GM21529 (cell line): ENCODE results near the gene DENND5B.
"Not testable (repeated sequence)": the region's sequence is repeated elsewhere in the genome, so short reads cannot be mapped to it uniquely, and the experiment has no call there.

Source experiments
- ATAC-seq: cut with Tn5 transposase; IDR thresholded peaks from one replicate; pipeline ENCODE4 v1.9.1; 2021; ENCODE audit not compliant: unreplicated experiment

DENND5B gene

DNA sequence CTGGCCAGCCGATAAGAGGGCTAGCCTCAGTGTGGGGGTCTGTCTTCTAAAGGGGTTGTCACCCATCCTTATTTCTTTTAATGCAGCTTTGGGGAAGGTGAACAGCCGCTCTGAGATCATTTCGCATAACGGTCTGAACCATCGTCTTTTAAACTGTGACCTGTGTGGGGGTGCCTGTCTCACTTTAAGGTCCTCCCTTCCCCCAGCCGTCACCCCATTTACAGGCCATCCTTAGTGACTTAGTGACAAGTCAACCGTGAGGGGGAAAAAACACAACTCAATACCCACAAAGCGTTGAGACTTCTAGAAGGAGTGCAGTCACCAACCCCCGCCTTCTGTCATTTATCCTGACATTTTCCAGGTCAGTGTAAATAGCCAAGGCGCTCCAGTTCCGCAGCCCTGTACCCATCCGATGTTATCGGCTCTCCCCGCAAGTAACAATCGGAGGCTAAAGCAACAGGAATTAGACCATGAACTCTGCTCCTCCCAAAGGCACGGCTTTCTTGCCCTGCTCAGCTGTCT lies 505 bp upstream of the DENND5B start:
- peak; percentile 23 for ATAC-seq

DNA sequence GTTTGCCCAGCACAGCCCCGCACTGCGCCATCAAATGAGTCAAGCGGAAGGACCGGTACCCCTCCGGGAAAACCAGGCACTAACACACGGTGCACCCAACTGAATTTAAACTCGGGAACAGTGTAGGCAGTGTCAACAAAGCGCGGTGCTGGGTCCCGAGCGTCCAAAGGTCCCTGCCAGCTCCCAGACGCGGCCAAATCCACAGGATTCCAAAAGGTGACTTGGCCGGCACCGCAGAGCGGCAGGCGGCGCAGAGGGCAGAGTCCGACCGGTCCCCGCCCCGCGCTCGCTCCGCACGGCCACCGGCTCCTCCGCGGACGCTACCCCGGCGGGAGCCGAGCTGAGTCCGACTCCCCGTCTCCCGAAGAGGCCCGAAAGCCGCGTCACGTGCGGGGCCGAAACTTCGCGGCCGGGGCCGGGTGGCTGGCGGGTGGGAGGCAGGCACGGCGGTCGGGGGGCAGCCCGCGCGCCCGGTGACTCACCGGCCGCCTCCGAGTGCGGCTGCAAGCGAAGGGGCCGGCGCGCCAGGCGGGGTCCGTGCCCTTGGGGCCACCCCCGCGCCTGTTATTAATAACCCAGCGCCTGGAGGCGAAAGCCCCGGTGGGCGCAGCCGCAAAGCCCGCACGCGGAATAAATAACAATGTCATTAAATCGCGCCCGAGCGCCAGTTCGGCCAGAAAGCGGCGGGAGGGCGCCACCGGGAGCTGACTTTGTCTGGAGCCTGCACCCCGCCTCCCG lies 863 bp downstream of the DENND5B start:
- ATAC-seq: peak; percentile 38

DNA sequence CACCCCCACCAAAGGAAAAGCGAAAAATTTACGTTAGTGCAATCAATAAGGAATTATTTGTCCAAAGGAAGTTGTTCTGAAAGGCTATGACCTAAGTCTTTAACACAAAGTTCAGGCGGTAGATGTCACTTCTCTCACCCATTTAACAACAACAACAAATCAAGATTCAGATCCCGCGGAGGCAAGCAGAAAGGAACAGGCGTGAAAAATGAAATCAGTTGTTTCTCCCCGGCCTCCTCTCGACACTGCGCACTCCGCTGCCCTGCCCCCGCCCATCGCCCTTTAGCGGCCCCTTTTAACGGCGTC lies 1.4 kb downstream of the DENND5B start:
- peak; percentile 47 for ATAC-seq

DNA sequence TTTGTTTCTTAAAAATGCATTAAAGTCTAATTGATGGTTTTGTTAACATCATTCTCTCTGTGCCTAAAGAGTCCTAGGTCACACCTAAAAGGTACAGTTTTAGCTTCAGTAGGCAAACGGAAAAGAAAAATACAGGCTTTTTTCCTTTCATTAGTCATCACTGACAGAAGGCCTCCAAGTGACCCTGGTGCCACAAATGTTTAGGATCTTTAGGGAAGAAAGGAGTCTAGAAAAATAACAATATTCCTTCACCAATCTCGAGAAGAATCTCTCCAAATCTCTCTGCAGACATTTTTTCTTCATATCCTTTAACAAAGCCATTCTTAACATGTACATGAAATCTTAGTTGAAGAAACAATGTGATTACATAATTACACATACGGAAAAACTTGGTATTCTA lies 2.0 kb downstream of the DENND5B start:
- ATAC-seq: no peak

DNA sequence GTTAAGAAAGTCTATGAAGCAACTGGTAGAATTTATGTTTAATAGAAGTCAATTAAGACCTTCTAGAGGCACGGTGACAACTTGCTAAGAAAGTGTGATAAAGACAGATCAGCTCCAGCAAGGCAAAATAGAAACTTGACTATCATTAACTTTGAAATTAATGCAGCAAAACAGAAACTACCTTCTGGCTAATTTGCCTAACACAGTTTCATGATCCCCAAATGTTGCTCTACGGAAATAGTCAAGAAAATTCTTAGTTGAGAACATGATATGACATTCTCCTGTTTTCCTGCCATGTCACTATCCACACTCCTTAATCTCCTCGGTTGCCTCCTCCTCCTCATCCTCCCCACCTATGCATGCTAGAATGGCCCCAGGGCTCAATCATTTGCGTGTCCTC lies 4.2 kb downstream of the DENND5B start:
- no peak for ATAC-seq

DNA sequence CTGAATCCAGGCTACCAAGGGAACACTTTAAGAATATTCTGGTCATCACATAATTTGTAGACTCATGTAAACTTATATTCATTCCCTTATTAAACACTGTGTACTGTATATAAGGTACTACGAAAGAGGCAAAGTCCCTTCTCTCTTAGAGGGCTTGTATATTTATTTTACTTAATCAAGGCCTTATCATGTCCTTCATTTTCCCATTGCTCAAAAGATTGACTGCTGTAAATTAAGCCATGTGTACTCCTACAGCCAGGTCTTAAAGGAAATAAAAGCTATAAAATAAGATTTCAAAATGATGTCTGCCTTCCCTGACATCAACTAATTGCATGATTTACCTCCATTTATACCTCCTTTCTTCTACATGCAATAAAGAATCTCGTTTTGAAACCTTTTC lies 5.0 kb downstream of the DENND5B start:
- no peak for ATAC-seq

DNA sequence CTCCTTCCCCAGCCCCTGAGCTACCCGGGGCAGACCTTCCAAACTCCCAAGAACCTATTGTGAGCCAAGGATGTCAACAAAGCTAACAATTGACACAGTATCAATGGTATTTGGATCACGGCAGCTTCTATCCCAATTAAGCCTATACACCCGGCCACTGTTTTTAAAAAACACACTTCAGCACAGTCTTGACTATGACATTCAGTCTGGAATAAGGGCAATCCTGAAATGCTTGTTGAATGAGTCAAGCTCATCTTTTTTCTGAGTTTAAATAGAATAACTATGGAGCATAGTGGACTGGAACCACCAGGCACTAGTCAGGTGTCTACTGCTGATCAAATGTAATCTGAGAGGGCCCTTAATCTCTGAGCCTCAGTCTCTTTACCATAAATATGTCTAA lies 5.7 kb downstream of the DENND5B start:
- ATAC-seq: no peak

DNA sequence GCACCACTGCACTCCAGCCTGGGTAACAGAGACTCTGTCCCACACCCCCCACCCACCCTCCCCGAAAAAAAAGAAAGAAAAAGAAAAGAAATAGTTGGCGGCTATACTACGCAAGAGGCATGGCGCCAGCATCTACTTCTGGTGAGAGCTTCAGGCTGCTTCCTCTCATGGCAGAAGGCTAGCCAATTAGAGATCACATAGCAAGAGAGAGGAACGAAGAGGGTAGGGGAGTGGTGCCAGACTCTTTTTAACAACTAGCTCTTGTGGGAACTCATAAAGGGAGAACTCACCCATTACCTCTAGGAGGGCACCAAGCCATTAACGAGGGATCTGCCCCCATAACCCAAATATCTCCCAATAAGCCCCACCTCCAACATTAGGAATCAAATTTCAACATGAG lies 6.2 kb downstream of the DENND5B start:
- ATAC-seq: no peak

DNA sequence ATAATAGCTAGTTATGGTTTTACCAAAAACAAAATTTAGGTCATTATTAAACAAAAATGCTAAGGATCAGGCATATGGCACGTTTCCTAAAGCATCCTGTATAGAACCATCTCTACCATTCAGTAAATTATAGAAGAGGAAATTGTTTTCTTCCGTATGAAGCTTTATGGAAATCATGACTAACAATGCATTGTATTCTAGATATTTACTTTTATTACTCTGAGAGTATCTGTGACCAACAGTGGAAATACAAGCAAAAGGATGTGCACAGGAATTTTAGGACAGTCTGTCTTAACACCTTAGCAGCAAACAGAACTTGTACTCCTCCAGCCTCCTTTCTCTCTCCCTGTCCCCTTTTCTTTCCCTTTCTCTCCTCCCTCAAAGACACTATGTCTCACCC lies 7.1 kb downstream of the DENND5B start:
- no peak for ATAC-seq

DNA sequence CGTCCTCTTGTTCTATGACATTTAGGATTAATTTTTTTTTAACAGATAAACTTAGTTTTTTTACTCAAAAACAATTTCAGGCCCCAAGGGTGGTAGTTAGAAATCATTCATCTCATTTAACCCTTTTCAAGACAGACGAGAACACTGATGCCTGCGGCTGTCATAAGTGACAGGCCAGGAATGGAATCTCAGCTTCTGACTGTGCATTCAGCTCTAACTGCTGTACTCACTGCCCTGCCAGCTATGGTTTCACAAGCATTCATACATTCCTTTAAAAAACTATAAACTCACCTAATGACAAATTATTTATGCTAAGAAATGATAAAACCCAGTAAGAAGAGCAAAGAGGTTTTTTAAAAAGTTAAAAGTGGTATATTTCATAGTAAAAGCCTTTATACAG lies 8.8 kb downstream of the DENND5B start:
- ATAC-seq: no peak

DNA sequence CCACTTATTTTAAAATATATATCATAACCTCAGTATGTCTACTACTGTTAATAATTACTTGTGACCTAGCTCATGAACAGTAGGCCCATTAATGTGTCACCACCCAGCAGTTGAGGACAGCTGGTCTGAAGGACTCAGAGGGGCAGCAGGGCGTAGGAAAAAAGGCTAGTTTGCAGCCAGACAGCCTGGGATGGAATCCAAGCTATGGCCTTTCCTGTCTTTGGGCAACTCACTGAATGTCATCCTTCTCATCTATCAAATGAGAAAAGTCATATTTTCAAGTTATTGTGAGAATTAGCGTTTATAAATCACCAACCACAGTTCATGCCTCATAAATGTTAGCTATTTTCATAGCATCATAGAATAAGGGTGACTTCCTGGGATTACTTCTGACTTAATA lies 12.3 kb downstream of the DENND5B start:
- no peak for ATAC-seq

DNA sequence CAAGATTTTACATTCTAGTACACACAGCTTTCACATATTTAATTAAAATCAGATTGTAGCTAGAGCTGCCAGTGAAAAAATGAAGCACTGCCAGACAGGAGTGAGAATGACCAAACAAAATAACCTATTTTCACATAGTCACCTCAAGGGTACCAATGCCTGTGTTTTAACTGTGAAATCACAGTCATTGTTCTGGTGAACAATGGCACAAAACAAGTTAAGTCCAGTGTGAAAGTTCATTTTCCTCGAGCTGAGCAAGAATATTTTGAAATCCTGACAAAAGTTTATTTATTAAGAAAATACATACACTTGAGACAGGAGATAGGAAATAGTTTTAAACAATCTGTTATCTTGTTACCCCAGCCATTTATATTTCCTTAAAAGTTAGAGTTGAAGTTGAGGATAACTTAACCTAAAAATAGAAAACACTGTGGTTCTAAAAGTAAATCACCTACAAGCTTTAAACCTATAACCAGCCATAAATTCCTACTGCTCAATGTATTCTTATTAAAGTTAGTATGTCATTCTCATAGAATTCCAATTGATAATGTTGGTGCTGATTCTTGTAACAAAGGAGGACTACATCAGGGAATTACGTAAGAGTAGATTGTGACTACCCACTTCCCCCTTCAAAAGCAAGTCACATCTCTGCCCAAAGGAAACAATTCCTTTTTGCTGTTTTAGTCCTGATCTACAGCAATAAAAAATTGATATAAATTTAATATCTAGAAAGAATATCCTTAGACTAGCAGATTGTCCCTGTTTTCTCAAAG lies 15.9 kb downstream of the DENND5B start:
- ATAC-seq: no peak

DNA sequence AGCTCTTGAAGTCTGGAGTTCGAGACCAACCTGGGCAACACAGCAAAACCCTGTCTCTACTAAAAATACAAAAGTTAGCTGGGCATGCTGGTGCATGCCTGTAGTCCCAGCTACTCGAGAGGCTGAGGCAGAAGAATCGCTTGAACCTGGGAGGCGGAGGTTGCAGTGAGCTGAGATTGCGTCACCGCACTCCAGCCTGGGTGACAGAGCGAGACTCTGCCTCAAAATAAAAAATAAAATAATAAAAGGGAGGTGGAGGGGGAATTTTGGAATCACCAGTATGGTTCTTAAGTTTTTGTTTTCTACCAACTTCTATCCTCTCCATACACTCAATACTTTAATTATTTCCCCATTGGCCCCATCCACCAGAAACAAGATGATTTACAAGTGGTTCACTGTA lies 16.6 kb downstream of the DENND5B start:
- ATAC-seq: not testable (repeated sequence)

DNA sequence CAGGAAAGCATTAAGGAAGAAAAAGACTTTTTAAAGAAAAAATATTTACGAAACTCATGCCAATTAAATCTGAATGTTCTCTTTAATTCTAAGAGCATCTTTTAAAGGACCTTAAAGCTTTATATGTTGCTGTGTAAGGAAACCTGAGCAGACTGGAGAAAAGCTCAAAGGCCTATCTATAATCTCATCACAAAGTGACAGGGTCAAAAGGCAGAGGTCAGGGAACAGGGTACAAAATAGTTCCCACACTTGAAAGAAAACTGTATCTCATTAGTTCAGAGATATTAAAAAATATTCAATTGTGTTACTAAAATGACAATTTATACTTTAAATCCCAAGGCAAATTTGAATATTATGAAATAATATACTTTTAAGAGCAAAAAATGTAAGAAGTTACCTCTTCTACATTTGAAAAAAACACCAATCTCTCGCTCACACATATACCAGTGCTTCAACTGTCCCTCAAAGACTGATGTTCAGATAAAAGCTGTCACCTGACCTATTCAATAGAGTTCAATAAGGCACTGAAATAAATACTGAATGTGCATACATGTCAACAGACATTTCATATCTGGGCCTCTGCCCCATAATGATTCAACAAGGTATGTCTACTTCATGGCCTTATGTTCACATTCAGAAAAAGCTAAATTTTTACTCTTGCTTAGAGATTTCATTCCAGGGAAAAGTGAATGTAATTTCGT lies 17.9 kb downstream of the DENND5B start:
- ATAC-seq: no peak

DNA sequence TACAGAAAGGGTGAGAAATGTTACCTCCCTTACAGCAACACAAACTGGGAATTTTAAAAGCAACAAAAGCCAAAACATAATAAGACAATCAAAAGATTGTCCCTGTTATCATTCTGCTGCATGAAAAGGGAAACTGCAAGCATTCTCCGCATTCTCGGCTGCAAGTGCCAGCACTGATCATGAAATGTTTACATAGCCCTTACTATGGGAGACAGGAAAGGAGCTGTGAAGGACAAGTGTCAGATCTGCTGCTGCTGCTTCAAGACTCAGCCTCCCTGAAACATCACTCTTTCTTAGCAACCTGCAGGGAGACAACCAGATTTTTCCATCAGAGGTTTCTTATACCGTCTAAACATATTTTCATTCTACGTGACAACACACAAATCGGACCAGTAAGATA lies 20.1 kb downstream of the DENND5B start:
- ATAC-seq: no peak

DNA sequence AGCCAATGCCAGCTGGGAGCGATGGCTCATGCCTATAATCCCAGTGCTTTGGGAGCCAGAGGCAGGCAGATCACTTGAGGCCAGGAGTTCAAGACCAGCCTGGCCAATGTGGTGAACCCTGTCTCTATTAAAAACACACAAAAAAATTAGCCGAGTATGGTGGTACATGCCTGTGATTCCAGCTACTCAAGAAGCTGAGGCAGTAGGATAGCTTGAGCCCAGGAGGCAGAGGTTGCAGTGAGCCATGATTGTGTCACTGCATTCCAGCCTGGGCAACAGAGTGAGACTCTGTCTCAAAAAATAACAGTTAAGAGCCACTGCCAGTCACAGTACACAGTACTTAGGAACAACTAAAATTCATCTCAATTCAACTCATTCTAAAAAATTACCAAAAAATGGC lies 21.4 kb downstream of the DENND5B start:
- not testable (repeated sequence) for ATAC-seq

DNA sequence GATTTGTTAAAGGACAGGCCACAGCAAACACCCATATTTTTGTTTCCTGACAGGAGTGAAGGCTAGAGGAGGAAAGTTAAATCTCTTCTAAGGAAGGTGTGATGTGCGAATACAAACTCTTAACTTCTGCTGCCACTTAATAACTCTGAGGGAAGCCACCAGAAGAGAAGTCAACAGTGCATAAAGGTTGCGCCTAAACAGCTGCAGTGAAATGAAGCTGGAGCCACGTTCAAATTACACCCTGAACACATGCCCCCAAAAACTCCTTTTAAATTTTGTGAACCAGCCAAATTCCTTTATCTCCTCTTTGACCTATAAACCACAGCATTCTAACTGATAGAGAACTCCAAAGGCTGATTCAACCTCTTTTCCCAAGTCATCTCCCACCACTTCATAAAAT lies 22.4 kb downstream of the DENND5B start:
- no peak for ATAC-seq

DNA sequence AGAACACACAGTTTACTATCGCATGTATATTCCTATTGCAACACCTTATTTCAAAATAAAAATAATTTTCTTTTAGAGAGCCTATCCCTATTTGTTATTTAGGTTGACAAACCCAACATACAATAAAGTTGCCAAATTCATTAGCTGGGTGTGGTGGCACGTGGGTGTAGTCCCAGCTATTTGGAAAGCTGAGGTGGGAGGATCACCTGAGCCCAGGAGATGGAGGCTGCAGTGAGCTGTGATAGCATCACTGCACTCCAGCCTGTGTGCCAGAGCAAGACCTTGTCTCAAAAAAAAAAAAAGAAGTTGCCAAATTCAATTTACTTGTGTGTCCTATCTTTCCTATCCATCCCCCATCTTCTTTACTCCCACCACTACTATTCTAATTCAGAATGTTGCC lies 23.9 kb downstream of the DENND5B start:
- no peak for ATAC-seq

DNA sequence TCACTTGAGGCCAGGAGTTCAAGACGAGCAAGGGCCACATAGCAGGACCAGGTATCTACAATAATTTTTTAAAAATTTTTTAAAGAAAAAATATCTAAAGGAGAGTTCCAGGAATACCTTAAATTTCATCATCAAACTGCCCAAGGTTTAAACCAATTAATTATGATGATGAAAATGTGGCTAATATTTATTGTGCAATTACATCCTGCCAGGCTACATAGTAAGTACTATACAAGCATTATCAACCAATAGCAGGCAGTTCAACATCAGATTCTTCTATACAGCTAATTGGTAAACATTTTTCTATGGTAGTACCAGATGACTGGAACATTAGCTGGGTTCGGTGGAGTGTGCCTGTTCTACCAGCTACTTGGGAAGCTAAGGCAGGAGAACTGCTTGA lies 24.4 kb downstream of the DENND5B start:
- ATAC-seq: no peak

DNA sequence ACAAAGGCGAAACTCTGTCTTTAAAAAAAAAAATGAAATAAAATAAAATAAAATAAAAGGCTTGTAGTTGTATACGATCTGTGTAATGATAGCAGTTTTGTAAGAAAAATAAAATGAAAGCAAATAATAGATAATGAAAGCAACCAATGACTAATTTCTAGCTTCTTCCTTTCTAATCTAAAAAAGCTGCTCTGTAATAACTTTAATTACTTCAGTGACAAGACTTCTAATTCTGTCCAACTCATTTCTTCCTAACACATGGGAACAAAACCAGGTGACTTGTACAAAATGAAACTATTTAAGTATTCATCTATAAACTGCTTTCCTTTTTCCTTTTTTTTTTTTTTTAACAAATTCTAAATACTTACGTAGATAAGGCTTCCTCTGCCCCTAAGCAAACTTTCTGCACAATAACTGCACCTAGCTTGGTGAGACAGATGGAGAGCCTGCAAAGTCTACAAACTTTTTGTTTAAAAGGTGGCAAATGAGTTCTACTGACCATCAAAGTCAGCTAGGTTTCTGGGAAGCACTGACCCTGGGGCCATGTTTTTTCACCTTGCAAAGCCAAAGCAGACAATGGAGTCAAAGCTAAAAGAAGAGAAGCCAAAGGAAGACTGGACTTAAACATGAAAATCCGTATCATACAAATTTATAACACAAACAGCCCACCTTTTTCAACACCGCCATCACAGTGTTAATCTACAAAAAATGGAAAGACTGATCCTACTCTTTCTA lies 28.2 kb downstream of the DENND5B start:
- ATAC-seq: no peak

DNA sequence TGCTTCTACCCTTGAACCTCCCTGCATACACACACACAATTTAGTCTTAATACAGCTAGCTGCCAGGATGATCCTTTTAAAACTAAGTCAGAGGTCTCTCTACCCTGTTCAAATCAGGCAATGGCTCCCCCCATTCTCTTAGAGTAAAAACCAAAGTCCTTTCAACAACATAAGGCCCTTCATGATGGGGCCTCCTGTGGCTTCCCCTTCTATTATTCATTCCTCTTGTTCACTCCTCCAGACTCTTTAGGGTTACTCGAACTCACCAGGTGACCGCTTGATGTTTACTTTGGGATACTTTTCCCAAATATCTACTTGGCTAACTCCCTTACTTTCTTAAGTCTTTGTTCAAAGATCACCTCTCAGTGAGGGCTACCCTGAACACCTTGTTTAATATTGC lies 30.4 kb downstream of the DENND5B start:
- ATAC-seq: no peak
